ENCODE data around the gene C1orf116.
A peak's percentile ranks its signal among the peaks of the same experiment; 100 is the strongest.
"Not testable (repeated sequence)": the region's sequence is repeated elsewhere in the genome, so short reads cannot be mapped to it uniquely, and the experiment has no call there.

Gene C1orf116

DNA sequence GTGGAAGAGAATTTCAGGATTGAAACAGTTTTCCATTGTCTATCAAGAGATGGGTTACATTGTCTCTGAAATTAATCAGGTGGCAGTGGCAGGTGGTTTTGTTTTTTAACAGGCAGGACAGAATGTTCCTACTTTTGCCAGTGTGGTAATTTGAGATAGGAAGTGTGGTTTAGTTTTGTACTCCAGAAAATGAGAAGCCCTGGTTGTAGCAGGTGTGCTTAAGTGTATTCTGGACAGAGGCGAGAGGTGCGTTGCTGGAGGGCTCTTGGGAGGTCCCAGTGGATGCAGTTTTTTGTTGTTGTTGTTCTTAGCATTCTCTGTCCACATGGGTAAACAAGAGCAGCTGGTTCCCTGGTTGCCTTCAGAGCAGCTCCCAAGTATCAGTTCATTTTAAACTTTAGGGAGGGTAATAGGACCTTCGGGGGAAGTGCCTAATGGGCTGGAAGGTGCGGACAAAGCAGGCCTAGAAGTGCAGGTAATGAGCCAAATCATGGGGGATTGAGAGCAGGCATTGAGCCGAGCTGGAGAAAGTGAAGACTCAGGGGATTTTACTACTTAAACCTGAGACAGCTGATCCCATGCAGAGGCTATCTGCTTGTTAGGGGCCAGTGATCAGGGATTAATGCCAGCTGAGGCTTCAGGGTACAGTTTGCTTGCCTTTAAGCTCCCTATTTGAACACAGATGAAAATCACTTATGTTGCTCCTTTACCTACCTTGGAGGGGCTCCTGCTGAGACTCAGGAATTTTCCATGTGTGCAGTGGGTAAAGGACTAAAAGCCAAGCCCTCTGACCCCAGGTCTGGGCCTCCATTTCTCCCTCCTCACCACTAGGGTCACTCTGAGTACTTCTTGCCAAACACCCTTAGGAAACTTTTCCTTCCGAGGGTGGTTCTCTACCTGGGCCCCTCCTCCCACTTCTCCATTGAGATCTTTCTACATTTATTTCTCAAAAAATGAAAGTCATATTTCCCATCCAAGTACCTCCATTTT, 26.6 kb upstream of the C1orf116 start:
- DNase-seq = peak; percentile 86

GRCh38 chr1:207058252-207058651, 25.7 kb upstream of the C1orf116 start:
- DNase-seq = no peak

GRCh38 chr1:207056673-207057072, 24.1 kb upstream of the C1orf116 start:
- DNase-seq = no peak

DNA sequence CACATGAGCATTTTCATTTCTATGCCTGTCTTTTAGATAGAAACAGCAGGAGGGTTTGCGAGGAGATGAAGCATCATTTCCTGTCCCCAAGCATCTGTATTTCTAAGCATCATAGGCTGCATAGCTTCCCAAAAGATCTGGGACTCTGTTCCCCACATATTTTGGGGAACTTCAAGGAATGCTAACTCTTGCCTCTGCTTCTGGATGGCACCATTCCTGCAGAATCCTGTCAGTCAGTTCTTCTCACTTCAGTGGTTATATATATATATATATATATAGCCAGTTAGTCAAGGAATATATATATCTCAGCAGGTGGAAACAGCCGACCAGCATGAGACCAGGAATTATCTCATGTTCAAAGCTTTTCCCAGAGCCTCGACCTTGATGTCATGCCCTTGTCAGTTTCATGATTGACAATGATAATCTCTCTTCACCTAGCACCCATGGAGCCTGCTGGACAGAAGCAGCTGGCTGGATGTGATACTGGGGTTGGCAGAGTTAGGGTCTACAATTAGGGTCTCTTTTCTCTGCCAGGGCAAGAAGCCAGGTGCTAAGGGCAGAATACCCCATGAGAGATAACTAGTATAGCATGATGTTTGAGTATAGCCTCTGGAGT, 22.9 kb upstream of the C1orf116 start:
- DNase-seq = no peak

DNA sequence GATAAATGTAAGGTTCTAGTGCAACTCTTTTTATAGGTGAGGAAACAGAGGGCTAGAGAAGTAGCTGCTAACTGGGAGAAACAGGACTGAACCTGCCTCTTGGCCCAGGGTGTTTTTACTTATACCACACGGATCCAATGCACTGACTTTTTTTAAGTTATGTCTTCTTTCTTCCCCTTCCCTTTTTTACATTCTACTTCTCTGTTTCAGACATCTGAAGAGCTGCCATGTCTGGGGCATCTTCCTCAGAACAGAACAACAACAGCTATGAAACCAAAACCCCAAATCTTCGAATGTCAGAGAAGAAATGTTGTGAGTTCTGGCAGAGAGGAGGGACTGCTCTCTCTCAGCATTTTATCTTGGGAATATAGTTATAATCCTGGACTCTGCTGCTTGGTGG, 21.9 kb upstream of the C1orf116 start:
- DNase-seq = no peak

DNA sequence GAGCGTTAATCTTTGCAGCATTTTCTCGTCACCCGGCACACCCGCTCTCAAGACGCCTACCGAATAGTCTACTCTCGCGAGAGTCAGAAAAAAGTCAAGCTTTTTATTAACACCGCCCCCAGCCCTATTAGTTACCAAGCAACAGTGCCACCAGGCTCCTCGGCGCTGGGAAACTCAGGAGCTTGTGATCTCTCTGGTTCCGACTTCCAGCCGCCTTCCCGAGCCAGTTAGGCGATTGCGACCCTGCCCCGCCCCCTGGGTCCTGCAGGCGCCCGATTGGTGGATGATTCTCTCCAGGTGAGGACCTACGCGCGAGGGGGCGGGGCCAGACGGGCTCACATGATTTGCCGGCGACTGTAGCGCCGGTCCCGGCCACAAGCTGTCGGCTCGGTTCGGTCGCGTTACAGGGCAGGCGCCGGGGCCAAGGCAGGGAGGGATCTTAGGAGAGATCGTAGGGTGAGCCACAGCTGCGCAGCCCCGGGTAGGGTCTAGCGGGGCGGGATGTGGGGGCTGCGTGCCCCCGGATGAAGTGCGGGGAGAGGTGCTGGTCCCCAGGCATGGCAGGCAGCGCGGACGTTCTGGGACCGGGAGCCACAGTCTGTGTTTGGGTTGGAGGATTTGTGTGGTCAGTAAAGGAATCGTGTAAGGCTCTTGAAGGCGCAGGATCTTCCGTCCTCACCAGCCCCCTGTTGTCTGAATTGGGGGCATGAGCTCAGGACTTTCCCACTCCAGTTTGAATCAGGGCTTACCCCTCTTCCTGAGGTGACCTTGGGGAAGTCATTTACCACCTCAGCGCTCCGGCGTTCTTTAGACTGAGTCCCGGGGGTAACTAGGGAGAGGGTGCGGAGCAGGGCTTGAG, 20.6 kb upstream of the C1orf116 start, which contains the start of gene PFKFB2:
TSS of gene PFKFB2 (plus strand) at position 365 of the 859 bp plus-strand sequence. CDS start 1,443 bp downstream, outside the sequence.
- DNase-seq = peak; percentile 100

GRCh38 chr1:207051191-207051943, 18.8 kb upstream of the C1orf116 start, which contains the start of gene YOD1:
YOD1 (minus strand) TSS chr1:207051208; CDS start chr1:207051030, 178 bp downstream.
- peak; percentile 16 for DNase-seq

DNA sequence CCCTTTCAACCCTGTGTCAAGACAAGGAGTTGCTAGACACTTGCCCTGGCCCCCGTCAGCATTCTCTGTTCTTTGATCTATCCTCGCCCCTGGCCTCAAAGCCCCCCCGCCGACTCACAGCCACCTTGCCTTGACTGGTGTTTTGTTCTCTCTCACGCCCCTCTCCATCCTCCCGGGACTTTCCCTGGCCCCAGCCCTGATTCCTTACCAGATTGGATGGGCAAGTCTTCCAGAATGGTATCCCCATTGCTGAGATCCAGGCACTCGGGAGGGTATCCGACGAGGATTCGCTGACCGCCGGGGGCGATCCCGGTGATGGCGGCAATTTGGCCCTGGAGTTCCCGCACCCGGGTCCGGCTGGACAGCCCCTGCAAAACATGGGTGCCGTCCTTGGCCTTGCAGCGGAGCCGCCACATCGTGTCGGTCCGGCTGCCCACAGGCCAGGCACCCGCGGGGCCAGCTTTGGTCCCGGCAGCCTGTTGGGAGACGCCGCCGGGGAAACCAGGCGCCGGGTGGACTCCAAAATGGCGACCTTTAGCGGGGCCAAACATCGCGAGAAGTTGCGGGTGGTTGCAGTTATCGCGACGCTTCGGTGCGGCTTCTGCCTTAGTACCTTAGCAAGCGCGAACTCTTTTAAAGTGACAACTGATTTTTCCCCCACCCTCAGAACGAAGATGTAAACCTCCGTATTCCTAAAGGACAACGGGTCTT, 18.1 kb upstream of the C1orf116 start:
- peak; percentile 95 for DNase-seq

GRCh38 chr1:207049974-207050391, 17.4 kb upstream of the C1orf116 start:
- peak; percentile 42 for DNase-seq

GRCh38 chr1:207049514-207049913, 17.0 kb upstream of the C1orf116 start:
- DNase-seq = no peak

DNA sequence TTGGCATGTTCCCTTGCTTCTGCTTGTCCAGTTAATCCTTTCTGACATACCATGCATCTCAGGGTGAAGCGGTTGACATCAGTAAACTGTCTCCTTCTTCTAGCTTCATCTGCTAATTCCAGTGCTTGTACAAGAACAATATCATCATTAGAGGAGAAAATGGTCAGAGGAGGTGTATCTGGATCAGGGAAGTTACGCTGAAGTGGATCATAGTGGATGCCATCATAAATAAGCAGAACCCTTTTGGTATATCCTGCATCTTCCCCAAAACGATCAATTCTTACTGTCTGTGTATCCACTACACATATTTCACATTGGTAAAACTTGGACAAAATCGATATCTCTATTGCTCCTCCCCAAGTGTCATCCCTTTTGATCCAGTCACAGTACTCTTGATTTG, 16.5 kb upstream of the C1orf116 start:
- DNase-seq = no peak

DNA sequence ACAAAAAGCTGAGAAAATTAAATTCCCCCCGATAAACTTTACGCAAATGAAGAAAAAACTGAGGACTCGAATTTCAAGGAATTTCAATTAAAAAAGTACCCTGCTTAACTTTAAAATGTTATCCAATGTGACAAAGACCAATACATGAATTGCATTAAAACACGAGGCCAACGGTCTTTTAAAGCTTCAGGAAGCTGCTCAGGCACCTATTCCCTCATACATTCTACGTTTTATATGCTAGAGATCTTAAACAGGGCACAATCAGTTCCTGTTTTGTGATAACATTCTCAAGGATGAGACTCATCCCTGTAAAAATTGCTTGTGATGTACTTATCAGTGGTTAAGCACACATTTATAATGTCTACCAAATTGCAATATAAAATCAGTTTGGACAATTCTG, 15.5 kb upstream of the C1orf116 start:
- DNase-seq = no peak

DNA sequence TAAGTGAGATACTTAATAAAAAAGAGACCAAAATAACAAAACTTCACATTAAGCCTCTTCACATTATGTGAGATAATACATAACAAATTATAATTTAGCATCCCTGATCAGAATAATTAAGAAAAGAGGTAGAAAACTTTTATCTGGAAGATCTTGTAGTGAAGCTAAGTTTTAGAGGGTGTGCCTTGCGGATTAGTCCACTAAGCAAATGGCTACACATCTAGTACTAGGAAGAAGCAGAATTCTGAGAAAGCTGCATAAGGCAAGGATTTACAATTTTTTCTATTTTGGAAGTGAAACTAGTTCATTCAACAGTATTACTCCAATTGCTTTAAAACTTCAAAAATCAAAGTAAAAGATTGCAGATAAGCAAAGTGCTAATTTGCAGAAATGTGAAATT, 14.9 kb upstream of the C1orf116 start:
- no peak for DNase-seq

GRCh38 chr1:207045453-207045852, 12.9 kb upstream of the C1orf116 start:
- DNase-seq = no peak

DNA sequence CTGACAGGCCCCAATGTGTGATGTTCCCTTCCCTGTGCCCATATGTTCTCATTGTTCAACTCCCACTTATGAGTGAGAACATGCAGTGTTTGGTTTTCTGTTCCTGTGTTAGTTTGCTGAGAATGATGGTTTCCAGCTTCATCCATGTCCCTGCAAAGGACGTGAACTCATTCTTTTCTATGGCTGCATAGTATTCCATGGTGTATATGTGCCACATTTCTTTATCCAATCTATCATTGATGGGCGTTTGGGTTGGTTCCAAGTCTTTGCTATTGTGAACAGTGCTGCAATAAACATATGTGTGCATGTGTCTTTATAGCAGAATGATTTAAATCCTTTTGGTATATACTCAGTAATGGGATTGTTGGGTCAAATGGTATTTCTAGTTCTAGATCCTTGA, 8.8 kb upstream of the C1orf116 start:
- DNase-seq = not testable (repeated sequence)

DNA sequence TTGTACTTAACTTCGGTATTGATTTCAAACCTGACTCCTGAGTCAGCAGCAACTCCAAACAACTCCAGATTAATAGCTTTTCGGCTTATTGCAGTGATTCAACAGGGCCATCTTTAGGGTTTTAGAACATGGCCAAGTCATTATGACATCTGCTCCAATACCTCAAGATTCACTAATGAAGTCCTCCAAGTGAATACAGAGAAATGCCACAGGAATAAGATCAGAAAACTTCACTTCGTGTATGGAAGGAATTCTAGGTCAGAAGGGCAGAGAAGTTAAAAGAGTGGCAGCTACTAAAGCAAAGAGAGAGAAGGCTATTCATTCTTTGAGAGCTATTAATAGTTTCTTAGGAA, 7.6 kb upstream of the C1orf116 start:
- no peak for DNase-seq

DNA sequence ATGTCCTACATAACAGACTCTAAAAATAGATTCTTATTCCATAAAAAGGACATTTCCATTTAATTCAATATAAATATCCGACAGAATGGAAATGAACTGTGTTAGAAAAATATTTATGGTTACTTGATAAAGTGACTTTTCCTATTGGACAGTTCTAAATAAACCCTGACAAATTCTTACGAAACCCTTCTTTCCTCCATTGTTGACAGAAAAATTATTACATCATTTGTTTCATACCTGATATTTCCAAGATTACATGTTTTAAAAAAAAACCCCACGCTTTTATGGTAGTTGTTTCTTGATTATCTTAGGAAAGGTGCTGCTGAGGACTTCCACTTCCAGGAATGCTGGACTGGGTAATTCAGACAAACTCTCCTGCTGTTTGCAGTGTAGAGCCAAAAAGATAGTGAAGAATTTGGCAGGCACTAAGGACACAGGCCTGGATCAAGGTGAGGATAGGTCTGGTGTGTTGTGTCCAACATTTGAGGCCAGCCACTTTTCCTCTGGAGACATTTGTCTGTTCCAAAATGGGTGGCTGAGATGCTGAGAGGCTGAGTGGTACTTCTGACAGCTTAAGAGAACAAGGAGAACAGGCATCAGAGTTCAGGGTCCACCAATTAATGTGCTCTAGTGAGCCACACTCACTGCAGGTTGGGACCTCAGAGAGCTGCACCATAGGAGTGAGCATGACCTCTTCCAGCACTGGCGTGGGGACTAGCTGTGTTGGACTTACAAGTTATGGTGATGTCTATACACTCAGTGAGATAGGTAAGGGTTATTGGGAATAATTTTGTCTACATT, 7.0 kb upstream of the C1orf116 start:
- DNase-seq = no peak

- no peak for DNase-seq
These were observed 4.3 kb upstream of the C1orf116 start for GRCh38 chr1:207036865-207037264.

GRCh38 chr1:207035877-207036551, 3.5 kb upstream of the C1orf116 start:
- DNase-seq = no peak

DNA sequence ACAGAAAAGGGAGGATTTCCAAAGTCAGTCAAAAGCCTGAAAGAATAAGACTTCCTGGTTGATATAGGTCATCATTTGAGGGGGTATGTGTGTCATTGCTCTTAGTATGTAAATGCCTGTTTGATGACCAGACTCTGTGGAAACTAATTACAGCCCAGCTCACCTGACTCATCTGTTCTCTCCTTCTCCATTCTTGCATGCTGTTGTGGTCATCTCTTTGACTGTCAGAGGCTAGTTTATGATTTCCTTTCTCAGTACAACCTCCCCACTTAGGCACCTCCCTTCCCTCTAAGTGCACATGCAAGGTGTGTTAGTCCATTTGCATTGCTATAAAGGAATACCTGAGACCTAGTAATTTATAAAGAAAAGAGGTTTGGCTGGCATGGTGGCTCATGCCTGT, 2.4 kb upstream of the C1orf116 start:
- no peak for DNase-seq

Measured in NCI-H1436 (cell line).